ENCODE measurements around the gene PLEKHB2. TPM values are rescaled to one million over a fixed set of nuclear protein-coding genes. Genes with fewer than 3 reads are reported as not detected.
"Not testable (repeated sequence)": the region's sequence is repeated elsewhere in the genome, so short reads cannot be mapped to it uniquely, and the experiment has no call there.

PLEKHB2 gene
- total RNA-seq, 2 donors from 2014 or later, result 25.4 to 40.4 TPM

DNA sequence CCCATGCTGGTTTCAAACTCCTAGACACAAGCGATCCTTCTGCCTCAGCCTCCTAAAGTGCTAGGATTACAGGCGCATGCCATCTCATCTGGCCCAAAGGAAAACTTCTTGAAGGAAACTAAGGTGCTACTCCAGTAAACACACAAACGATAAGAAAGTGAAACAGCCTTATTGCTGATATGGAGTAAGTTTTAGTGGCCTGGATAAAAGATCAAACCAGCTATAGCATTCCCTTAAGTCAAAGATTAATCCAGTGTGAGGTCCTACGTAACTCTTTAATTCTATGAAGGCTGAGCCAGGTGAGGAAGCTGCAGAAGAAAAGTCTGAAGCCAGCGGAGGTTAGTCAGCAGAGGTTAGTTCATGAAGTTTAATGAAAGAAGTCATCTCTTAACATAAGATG is 63.4 kb downstream of the PLEKHB2 start:
- intact Hi-C loops (cut with DNase I), result no loop called here
- no peak for DNase-seq (ENCODE audit: low spot score)

DNA sequence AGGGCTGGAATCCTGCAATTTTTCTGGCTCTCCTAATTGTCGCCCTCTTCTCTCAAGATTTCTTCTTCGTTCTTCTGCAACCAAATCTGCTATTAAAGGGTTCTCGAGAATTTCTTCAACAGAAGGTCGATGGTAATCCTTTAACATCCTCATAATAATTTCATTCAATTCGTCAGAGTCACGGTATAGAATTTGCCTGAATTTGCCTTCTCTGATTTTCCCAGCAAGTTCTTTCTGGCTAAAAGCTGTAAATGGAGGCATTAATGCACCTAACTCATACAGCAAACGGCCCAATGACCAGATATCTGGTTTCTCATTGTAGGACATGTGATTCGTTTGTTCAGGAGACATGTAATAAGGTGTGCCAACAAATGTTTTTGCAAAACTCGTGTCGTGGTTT is 72.9 kb downstream of the PLEKHB2 start:
- intact Hi-C loops (cut with DNase I); DNase-seq (ENCODE audit: low spot score): not testable (repeated sequence)

DNA sequence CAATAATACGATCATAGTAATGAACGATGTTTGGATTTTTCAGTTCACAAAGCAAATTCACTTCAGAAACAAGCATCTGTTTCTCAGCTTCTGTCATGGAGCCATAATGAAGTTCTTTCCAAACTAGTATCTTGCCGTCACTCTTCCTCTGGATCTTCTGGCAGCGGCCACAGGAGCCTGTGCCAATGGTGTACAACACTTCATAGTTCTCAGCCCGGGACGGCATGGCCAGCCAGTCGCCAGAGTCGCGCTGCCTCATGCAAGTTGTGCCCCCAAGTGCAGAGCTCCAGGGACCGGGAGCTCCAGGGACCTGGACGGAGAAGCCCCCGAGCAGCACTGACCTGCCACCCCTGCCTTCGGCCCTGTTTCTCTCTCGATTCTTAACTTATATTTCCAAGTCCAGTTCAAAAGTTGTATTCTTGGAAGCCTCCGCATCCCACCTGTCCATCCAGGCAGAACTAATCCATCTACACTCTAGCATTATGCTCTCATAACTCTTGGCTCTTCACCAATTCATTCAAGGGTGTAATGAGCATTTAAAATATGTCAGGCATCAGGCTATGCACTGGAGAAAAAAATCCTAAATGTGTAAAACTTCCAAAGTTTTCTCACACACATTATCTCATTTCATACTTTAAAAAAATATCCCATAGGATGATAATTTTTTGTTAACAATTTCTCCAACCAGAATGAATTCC is 73.7 kb downstream of the PLEKHB2 start:
- intact Hi-C loops (cut with DNase I); DNase-seq (ENCODE audit: low spot score): not testable (repeated sequence)

DNA sequence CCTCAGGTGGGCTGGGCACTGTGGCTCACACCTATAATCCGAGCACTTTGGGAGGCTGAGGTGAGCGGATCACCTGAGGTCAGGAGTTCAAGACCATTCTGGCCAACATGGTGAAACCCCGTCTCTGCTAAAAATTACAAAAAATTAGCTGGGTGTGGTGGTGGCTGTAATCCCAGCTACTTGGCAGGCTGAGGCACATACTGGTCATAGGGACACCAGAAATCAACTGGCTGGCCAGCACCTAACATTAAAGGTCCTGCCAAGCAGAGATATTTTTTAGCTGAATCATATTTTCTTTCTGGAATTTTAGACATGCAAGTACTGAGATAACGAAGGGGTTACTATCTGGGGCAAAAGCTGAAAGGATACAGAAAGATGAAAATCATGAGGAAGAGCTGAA is 76.3 kb downstream of the PLEKHB2 start:
- DNase-seq (ENCODE audit: low spot score); intact Hi-C loops (cut with DNase I): not testable (repeated sequence)

DNA sequence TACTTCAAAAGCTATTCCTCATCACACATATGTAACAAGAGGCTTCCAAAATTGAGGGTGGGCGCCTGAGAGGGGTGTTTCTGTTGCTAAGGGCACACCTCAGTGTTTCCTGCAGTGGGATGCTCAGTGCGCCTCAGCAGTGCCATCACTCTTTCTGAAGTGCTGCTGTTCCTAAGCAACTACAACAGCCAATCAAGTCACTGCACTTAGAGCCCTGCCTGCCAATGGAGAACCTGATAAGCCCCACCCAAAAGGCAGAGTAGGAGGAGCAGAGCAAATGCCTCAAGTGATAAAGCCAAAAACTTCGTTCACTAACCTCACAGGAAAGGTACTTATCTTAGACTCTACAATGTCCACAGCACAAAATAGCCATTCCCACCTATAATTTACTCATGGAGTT is 88.3 kb downstream of the PLEKHB2 start:
- intact Hi-C loops (cut with DNase I); DNase-seq (ENCODE audit: low spot score): not testable (repeated sequence)

DNA sequence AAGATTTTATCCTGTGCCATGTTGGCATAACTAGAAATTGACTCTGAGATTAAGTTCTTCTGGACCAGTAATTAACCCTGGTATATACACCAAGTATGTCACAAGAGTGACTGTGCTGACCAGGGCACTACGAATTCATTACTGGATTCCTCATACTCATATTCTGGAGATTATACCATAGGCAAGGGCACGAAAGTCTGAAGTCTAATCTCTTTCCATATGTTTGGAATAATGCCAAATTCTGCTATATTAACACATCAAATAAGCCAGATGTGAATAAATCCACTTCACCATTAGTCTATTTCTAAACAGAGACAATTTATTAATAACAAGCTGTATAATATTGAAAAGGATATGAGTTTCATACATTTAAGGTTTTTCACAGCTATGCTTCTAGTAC is 91.0 kb downstream of the PLEKHB2 start:
- intact Hi-C loops (cut with DNase I); DNase-seq (ENCODE audit: low spot score): not testable (repeated sequence)

Other genes with a start within 250 kb of the PLEKHB2 start
- gene FAM168B, start 11.9 kb upstream of the PLEKHB2 start, total RNA-seq, result 100 to 1,000 TPM in 1 of 2 donors, 10 to 100 TPM in 1; 87.4 to 104 TPM
- gene POTEE, start 104.2 kb downstream of the PLEKHB2 start, total RNA-seq, result under 1 TPM; 0.37 to 0.38 TPM